NCI-H524 (cell line): ENCODE measurements around the gene EZH1.

Source experiments
- DNase-seq, 2 experiments: peaks; one replicate each; lab custom pipeline; 2025; lab: John Stamatoyannopoulos, UW

The EZH1 gene

DNA sequence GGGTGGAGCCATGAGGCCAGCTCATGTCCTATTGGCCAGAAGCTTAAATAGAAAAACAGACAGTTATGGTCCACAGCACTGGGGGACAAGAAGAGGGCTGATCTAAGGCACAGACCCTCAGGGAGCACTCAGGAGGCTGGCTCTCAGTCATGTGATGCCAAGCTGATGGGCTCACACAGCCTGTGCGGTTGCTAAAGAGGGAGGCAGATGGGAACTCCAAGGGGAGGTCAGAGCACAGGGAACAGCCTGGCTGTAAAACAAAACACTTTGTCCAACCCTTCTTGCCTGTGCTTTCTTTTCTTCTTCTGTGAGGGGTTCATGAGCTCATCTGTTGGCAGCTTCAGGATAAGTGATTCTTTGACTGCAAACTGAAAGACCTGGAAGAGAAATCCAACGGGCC is 35.3 kb downstream of the EZH1 start:
- no peak for DNase-seq

DNA sequence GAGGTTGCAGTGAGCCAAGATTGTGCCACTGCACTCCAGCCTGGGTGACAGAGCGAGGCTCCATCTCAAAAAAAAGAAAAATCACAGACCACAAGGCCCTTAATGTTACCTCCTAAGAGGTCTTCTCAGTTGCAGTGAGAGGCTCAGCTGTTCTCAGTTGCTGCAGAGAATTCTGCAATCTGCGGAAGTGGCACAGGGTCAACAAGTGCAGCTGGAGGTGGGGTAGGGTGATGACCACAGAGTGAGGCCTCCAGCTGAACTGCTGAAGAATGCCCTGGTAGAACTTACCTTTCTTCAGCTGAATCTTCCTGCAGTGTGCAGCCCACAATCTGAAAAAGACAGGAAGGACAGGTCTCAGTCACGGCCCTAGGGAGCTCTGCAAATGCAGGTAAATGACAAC is 36.3 kb downstream of the EZH1 start:
- no peak for DNase-seq

DNA sequence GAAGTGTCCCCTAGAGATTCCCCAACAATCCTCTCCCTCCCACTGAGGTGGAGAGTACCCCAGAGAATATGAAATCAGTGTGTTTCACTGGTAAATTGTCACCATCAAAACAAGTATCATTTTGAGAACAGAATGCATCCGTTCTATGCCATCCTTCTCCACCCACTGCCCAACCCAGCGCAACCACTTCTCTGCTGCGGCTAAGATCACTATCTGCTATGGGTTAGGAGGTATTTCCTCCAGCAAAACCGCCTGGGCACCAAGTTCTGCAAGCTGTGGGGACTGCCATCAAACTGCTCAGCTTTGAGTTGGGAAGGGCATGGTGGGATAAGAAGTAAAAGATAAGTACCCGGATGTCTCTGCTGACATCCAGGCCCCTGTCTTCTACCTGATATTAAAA is 38.1 kb downstream of the EZH1 start:
- DNase-seq: no peak

DNA sequence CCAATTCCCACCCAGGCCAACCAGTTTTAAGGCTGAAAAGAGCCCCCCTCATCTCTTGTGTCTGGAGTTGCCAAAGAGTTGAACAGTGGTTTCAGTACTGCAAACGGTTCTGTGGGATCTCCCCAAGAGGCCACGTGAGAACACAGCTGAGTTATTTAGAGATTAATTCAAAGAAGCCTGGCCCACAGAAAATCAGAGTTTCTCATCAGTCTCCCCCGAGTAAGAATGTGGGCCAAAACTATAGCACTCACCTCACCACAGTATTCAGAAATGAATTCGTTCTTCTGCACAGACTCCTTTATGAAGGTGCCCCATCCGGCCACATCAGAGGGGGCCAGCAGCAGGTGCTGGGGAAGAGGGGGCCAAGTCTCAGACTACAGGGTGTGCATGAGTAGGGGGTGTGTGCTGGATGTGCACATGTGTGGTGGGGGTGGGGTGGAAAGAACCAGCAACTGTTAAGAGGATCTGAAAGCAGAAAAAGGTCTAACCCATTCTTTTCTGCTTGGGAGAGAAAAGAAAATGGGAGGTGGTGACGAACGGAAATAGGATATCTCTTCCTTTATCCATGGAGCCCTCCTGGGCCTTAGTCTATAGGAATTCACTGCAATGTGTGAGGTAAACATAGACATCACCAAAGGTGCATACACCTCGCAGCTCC is 39.9 kb downstream of the EZH1 start:
- DNase-seq: no peak

DNA sequence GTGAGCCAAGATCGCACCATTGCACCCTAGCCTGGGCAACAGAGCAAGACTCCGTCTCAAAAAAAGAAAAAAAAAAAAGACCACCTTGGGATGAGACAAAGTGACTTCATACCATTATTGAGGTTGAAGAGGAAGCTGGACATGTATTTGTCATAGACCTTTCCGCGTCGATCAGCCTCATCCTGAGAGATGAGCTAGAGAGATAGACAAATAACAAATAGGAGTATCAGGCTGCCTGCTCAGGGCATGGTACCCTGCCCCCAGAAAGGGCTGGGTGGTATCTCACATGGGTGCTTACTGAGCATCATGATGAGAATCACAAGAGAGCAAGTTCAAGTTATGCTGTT is 40.4 kb downstream of the EZH1 start:
- DNase-seq: no peak

DNA sequence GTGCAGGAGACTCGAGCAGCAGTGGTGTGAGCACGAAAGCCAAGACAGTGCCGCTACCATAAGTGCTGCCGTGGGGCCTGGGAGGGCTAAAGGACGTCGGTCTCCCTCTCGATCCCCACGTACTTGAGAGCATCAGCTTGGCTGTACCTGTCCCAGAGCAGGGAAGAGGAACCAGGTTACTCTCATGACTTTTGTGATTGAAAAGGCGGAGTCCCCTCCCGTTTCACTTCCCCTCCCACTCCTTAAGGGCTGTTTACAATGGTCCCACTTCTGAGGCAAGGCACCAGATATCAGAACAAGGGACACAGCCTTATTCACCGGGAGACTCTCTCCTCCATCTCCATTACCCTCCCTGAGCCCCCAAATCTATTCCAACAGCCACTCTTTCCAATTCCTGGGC is 42.4 kb downstream of the EZH1 start:
- DNase-seq: no peak

DNA sequence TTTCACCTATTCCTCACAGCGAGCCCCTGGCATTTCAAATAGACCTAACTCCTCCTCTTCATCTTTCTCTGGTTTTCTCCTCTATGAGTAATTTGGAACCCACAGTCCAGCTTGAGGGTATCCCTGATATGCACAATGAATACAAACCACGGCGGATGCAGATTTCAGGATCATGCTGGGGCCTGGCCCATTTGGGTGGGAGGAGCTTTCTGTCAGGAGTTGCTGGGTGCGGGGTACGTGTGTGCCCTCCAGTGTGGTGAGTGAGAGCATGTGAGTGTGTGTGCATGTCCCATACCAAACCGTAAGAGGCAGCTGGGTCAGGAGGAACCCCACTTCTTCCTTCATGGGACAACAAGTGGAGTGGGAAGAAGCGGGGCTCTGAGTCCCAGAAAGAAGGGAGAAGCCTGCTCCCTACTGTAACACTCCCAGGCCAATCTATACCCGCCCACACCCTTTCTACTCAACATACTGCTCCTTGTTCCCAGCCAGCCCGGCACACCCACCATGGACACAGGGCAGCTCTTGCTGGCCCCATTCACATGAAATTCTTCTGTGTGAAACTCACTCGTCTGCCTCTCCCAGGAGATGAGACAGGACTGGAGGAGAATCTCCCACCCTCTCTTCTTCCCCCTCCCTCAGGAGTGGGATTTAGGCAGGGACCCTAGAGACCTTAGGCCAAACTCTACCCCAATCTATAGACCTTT is 44.1 kb downstream of the EZH1 start:
- no peak for DNase-seq

DNA sequence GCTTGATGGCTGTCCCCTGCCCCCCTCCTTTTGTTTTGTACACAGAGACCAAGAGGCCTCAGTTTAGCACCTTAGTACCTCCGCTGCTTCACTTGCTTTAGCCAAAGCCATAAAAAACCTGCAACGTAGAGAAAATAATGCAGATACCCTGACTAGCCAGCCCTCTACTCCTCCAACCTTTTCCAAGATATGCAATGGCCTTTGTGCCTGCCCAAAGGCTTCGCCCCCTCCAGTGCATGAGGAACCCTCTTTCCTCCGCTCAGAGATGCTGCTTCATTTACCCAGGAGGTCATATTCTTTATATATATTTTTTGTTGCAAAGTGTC is 45.5 kb downstream of the EZH1 start:
- DNase-seq: no peak

DNA sequence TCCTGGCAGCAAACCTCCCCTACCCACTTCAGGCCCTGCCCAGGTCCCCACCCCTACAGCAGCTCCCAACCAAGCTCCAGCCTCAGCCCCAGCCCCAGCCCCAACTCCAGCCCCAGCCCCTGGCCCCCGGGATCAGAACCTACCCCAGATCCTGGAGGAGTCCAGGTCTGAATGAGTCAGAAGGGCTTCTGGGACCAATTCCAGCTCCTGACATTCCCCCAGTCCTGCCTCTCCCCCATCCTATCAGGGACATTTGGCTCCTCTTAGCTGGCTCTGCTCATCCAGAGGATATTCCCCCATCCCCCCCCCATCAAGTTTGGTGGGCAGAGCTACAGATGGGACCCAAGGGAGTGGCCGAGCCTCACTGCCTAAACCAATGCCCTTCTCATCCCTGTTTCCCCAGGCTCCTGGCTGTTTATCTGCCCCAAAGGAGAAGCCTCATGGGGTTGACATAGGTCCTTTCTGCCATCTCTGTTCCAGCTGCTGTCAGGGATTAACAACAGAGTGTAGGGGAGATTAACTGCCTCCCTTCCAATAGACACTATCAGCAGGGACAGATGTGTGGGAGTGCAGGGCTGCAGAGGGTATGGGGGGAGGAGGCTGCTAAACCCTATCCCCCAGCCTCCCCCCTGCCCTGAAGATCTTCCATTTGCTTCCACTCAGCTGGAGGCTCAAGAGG is 46.0 kb downstream of the EZH1 start:
- peak; percentile 95 to 97 for DNase-seq

DNA sequence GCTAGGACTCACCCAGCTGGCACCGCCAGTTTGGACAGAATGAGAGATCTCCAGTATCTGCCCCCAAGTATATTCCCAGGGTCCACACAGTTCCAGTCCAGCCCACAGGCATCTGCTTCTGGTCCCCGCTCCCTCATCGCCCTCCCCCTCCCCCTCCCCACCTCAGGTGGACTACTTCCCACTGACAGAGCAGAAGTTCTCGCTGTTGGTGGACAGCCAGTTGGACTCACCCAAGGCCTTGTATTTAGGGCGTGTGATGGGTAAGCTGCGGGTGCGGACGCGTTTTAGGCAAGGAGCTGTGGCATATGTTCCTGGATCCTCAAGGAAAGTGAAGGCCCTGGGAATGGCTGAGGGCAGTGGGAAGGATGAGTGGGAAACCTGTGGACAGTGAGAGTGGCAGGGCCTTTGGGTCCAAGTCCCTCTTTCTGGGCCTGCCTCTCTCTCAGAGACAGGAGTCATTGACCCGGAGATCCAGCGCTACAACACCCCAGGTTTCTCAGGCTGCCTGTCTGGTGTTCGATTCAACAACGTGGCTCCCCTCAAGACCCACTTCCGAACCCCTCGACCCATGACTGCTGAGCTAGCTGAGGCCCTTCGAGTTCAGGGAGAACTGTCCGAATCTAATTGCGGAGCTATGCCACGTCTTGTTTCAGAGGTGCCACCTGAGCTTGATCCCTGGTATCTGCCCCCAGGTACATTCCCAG is 47.6 kb downstream of the EZH1 start:
- DNase-seq: no peak

DNA sequence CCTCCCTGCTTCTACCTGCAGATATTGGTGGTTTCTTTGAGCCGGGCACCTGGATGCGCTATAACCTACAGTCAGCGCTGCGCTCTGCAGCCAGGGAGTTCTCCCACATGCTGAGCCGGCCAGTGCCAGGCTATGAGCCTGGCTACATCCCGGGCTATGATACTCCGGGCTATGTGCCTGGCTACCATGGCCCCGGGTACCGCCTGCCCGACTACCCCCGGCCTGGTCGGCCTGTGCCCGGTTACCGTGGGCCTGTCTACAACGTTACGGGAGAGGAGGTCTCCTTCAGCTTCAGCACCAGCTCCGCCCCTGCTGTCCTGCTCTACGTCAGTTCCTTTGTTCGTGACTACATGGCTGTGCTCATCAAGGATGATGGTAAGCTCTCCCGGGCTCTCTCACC is 49.3 kb downstream of the EZH1 start:
- no peak for DNase-seq

DNA sequence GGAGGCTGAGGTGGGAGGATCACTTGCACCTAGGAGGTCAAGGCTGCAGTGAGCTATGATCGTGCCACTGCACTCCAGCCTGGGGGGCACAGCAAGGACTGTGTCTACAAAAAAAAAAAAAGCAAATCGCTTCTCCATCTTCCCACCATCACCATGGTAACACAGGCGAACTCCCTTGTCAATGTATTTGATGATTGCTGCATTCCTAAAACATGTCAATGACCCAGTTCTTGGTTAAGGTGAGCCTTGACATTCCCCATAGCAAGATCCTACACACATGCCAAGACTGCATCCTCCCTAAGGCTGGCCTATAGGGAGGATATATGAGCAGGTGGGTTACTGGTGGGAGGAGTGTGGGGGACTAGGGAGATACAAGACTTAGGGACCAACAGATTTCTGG is 50.3 kb downstream of the EZH1 start:
- no peak for DNase-seq

DNA sequence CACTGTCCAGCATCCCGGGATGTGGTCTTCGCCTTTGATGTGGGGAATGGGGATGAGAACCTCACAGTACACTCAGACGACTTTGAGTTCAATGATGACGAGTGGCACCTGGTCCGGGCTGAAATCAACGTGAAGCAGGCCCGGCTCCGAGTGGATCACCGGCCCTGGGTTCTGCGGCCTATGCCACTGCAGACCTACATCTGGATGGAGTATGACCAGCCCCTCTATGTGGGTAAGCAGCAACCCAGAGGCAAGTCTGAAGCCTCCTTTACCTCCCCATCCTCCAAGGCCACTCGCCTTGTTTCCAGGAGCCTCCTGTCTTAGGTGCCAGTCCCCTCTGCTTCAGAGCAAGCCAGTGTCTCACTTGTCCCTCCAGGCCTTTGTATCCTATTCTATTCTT is 52.4 kb downstream of the EZH1 start:
- no peak for DNase-seq

DNA sequence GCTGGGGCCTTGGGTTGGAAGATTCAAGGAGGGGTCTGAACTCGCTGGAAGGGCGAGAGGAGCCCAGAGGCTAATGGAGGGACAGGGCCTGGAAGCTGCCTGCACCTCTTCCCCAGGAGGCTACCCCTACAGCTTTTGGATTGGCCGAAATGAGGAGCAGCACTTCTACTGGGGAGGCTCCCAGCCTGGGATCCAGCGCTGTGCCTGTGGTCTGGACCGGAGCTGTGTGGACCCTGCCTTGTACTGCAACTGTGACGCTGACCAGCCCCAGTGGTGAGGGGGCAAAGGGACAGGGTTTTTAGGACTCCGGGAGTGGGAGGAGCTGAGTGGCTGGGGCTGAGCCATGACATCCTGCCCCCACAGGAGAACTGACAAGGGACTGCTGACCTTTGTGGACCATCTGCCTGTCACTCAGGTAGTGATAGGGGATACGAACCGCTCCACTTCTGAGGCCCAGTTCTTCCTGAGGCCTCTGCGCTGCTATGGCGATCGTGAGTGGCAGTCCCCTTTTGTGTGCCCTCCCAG is 53.8 kb downstream of the EZH1 start:
- no peak for DNase-seq

DNA sequence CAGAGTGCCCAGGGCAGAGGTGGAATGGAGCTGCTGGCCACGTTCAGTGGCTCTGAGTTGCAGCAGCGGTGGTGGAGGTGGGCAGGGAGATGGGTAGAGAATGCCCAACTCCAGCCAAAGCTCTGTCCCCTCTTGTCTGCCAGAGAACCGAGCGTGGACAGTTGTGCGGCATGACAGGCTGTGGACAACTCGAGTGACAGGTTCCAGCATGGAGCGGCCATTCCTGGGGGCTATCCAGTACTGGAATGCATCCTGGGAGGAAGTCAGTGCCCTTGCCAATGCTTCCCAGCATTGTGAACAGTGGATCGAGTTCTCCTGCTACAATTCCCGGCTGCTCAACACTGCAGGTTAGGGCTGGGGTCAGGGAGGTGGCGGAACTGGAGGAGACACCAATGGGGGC is 54.2 kb downstream of the EZH1 start:
- DNase-seq: no peak

DNA sequence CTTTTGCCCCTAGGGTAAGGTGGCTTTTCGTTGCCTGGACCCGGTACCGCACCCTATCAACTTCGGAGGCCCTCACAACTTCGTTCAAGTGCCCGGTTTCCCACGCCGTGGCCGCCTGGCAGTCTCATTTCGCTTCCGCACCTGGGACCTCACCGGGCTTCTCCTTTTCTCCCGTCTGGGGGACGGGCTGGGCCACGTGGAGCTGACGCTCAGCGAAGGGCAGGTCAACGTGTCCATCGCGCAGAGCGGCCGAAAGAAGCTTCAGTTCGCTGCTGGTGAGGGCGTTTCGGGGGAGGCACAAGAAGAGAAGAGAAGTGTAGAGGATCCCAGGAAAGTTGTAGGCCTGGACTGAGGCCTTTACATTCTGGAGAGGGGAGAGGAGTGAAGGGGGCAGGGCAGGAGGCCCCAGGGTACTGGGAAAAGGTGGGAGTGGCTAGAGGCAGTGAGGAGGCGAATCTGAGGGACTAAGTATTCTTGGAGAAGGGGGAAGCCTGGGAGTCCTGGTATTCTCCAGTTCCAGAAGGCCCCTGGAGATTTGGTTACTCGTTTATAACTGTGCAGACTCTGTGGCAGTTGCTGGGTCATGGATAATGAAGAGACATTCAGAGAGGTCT is 57.0 kb downstream of the EZH1 start:
- no peak for DNase-seq

DNA sequence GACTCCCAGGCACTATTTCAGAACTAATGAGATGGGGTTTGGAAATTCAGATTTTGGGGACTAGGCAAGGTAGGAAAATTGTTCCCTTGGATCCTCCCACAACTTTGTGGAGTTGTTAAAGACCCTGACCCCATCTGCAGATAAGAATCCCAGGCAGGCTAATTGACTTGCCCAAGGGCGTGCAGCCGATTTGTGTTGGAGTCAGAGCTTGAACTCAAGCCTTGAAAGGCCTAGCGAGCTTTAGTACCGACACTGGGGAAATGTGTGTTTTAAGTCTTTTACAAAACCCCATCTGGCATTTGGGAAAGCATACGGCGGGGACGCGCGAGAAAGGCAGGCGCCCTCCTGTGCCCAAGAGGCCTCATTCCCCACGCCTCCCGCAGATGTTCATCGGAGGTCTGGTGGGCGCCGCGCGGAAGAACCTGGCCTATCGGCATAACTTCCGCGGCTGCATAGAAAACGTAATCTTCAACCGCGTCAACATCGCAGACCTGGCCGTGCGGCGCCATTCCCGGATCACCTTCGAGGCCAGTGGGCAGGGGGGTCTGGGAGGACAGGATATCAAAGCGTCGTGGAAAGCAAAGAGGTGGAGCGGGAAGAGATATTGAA is 58.2 kb downstream of the EZH1 start:
- peak; percentile 14 to 65 for DNase-seq

DNA sequence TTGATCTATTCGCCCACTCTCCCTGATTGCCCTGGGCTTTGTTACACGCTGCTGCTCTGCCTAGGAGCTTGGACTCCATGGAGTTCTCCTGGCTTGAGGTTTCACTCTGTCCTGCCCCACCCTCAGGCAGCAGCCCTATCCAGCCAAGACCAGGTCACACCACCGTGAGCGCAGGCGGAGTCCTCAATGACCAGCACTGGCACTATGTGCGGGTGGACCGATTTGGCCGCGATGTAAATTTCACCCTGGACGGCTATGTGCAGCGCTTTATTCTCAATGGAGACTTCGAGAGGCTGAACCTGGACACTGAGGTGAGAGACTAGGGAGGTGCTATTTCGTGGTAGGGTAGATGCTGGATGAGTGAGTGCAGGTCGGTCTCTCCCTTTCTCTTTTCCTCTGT is 59.0 kb downstream of the EZH1 start:
- no peak for DNase-seq

DNA sequence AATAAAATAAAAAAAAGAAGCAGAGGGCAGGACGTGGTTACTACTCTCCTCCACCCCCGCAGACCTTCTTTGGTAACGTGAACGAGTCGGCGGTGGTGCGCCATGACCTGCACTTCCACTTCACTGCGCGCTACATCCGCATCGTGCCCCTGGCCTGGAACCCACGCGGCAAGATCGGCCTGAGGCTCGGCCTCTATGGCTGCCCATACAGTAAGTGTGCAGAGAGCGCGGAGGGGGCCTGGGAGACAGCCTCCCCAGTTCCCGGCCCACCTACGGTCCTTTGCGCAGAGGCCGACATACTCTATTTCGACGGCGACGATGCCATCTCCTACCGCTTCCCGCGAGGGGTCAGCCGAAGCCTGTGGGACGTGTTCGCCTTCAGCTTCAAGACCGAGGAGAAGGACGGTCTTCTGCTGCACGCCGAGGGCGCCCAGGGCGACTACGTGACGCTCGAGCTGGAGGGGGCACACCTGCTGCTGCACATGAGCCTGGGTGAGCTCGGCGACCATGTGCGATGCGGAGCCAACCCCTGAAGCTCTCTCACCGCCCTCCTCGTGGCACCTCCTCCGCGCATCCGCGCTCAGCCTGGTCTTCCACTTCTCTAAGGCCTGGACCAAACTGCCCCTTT is 59.8 kb downstream of the EZH1 start:
- no peak for DNase-seq

DNA sequence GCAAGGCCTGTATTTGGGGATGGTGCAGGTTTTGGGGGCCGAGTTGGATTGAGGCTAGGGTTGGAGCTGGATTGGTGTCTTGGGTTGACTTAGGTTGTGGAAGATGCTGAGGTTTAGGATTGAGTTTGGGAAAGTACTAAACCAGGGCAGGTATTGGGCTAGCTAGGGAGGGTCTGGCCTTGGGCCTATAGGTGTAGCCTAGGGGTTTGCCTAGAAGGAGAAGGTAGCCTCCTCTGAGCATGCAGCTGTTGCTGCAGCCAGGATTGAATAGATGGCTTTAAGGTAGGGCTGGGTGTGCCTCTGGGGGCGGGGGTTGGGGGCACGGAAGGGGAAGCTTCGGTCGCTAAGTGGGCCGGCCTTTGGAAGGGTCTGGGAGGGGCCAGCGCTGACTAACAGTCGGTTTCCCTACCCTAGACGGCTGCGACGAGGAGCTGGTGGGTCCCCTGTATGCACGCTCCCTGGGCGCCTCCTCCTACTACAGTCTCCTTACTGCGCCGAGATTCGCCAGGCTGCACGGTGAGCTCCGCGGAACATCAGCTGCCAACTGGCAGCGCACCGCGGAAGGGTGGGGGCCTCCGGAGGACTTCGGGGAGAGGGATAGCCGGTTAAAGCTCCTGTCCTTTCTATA is 61.3 kb downstream of the EZH1 start:
- no peak for DNase-seq
